ENCODE results near the gene RTL5. TPM values are rescaled to one million over a fixed set of nuclear protein-coding genes. Genes with fewer than 3 reads are reported as not detected.
A peak's percentile ranks its signal among the peaks of the same experiment; 100 is the strongest.

Gene RTL5
- total RNA-seq, 1 experiment from 2014 or later, result 2.5 TPM

GRCh38 chrX:72132456-72132855 is 741 bp upstream of the RTL5 start:
- H3K4me2 ChIP-seq (ENCODE audit: low read length), result peak overlapping the region; percentile 77
- H3K9me2 ChIP-seq (ENCODE audit: insufficient read depth), result no peaks in the 10 kb centered on the region
- peaks cover 4 to 11% of the 10 kb centered on the region in 2 experiments; a peak in 3 of 4 replicates for H3K4me1 ChIP-seq (ENCODE audit: control insufficient read depth in 1 of 2, insufficient read depth in 2 of 2, low read length in 2 of 2)
- BruUV-seq (replicated peaks), result no TSS peak
- DNase-seq (ENCODE audit: low read depth, low spot score) (no peak), ATAC-seq (no peak)
- no peak overlapping the region for H2AFZ ChIP-seq (ENCODE audit: low read depth, low read length, poor library complexity, severe bottlenecking)
- peak overlapping the region; percentile 17; the same call in 1 of the 2 replicates for H3K9ac ChIP-seq (ENCODE audit: low read length)
- H3K27me3 ChIP-seq (ENCODE audit: insufficient read depth, low read length), result no peaks in the 10 kb centered on the region
- peak overlapping the region; percentile 32 to 53 for H3K4me3 ChIP-seq (replicated peaks in 1 of 2; ENCODE audit: low read depth in 1 of 2, low read length in 2 of 2)
- no peaks in the 10 kb centered on the region for H3K36me3 ChIP-seq (ENCODE audit: control insufficient read depth in 1 of 2, insufficient read depth in 2 of 2, low read length in 2 of 2)
- H3K79me2 ChIP-seq (ENCODE audit: insufficient read depth, low read length), result no peaks in the 10 kb centered on the region
- ChIA-PET RAD21 (ENCODE audit: low non-redundant PET in 1 of 2, low total read pairs in 2 of 2, uncharacterized antibody in 2 of 2, unreplicated experiment in 2 of 2) (no interaction called here), POLR2A (interaction anchor here (0.7 kb wide), 1 partner anchor 49 kb away, joined by 3 read pairs; the partner anchor contains the start of gene PIN4), CTCF (interaction anchor here (0.7 to 1.2 kb wide), 3 partner anchors 106 to 114 kb away, joined by 3 to 6 read pairs (median 3); partner anchors contain the start of gene ERCC6L)
- no peaks in the 10 kb centered on the region for H3K9me3 ChIP-seq (ENCODE audit: control insufficient read depth in 1 of 2, insufficient read depth in 1 of 2, low read depth in 1 of 2, low read length in 2 of 2)
- intact Hi-C loops (cut with micrococcal nuclease), result no loop called here
- no peak overlapping the region for H3K27ac ChIP-seq (ENCODE audit: low read depth, low read length)
- TF ChIP-seq YY1 (IDR thresholded peaks at IDR 0.05; ENCODE audit: extremely low read depth, insufficient replicate concordance, low read depth, low read length), result no peak
- no peak for TF ChIP-seq CBX3 (IDR thresholded peaks at IDR 0.05; ENCODE audit: low read depth)
- no peak for TF ChIP-seq POLR2AphosphoS5 (IDR thresholded peaks at IDR 0.05; ENCODE audit: low read depth, low read length)
- no peak for TF ChIP-seq SRF (IDR thresholded peaks at IDR 0.05; ENCODE audit: low read depth)
- no peak for TF ChIP-seq EGR1 (IDR thresholded peaks at IDR 0.05; ENCODE audit: low read depth)
- TF ChIP-seq EZH2phosphoT487 (IDR thresholded peaks at IDR 0.05; ENCODE audit: borderline replicate concordance), result no peak
- TF ChIP-seq, protein P1, sequence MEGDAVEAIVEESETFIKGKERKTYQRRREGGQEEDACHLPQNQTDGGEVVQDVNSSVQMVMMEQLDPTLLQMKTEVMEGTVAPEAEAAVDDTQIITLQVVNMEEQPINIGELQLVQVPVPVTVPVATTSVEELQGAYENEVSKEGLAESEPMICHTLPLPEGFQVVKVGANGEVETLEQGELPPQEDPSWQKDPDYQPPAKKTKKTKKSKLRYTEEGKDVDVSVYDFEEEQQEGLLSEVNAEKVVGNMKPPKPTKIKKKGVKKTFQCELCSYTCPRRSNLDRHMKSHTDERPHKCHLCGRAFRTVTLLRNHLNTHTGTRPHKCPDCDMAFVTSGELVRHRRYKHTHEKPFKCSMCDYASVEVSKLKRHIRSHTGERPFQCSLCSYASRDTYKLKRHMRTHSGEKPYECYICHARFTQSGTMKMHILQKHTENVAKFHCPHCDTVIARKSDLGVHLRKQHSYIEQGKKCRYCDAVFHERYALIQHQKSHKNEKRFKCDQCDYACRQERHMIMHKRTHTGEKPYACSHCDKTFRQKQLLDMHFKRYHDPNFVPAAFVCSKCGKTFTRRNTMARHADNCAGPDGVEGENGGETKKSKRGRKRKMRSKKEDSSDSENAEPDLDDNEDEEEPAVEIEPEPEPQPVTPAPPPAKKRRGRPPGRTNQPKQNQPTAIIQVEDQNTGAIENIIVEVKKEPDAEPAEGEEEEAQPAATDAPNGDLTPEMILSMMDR (IDR thresholded peaks at IDR 0.05 in 2 of 3, conservative IDR thresholded peaks at IDR 0.05 in 1 of 3; ENCODE audit: borderline replicate concordance in 1 of 3, insufficient read depth in 1 of 3, low read depth in 2 of 3, low read length in 2 of 3), result no peak
- no peak for TF ChIP-seq JUND (IDR thresholded peaks at IDR 0.05)
- no peak for TF ChIP-seq SP1 (IDR thresholded peaks at IDR 0.05; ENCODE audit: low read depth)
- TF ChIP-seq MAX (IDR thresholded peaks at IDR 0.05), result no peak
- TF ChIP-seq, protein P2, sequence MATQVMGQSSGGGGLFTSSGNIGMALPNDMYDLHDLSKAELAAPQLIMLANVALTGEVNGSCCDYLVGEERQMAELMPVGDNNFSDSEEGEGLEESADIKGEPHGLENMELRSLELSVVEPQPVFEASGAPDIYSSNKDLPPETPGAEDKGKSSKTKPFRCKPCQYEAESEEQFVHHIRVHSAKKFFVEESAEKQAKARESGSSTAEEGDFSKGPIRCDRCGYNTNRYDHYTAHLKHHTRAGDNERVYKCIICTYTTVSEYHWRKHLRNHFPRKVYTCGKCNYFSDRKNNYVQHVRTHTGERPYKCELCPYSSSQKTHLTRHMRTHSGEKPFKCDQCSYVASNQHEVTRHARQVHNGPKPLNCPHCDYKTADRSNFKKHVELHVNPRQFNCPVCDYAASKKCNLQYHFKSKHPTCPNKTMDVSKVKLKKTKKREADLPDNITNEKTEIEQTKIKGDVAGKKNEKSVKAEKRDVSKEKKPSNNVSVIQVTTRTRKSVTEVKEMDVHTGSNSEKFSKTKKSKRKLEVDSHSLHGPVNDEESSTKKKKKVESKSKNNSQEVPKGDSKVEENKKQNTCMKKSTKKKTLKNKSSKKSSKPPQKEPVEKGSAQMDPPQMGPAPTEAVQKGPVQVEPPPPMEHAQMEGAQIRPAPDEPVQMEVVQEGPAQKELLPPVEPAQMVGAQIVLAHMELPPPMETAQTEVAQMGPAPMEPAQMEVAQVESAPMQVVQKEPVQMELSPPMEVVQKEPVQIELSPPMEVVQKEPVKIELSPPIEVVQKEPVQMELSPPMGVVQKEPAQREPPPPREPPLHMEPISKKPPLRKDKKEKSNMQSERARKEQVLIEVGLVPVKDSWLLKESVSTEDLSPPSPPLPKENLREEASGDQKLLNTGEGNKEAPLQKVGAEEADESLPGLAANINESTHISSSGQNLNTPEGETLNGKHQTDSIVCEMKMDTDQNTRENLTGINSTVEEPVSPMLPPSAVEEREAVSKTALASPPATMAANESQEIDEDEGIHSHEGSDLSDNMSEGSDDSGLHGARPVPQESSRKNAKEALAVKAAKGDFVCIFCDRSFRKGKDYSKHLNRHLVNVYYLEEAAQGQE (IDR thresholded peaks at IDR 0.05; ENCODE audit: low read depth), result no peak
- no peak for TF ChIP-seq CEBPB (IDR thresholded peaks at IDR 0.05; ENCODE audit: low read depth)
- TF ChIP-seq, protein P3, sequence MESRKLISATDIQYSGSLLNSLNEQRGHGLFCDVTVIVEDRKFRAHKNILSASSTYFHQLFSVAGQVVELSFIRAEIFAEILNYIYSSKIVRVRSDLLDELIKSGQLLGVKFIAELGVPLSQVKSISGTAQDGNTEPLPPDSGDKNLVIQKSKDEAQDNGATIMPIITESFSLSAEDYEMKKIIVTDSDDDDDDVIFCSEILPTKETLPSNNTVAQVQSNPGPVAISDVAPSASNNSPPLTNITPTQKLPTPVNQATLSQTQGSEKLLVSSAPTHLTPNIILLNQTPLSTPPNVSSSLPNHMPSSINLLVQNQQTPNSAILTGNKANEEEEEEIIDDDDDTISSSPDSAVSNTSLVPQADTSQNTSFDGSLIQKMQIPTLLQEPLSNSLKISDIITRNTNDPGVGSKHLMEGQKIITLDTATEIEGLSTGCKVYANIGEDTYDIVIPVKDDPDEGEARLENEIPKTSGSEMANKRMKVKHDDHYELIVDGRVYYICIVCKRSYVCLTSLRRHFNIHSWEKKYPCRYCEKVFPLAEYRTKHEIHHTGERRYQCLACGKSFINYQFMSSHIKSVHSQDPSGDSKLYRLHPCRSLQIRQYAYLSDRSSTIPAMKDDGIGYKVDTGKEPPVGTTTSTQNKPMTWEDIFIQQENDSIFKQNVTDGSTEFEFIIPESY (IDR thresholded peaks at IDR 0.05; ENCODE audit: extremely low read depth, insufficient replicate concordance, low read length), result no peak
- TF ChIP-seq, protein P4, sequence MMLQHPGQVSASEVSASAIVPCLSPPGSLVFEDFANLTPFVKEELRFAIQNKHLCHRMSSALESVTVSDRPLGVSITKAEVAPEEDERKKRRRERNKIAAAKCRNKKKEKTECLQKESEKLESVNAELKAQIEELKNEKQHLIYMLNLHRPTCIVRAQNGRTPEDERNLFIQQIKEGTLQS (IDR thresholded peaks at IDR 0.05), result no peak
- no peak for TF ChIP-seq ELF1 (IDR thresholded peaks at IDR 0.05; ENCODE audit: borderline replicate concordance, low read depth)
- TF ChIP-seq RAD21 (IDR thresholded peaks at IDR 0.05; ENCODE audit: low read depth), result no peak
- TF ChIP-seq ZNF274 (IDR thresholded peaks at IDR 0.05; ENCODE audit: low read depth, low read length), result no peak
- no peak for TF ChIP-seq FOSL1 (IDR thresholded peaks at IDR 0.05; ENCODE audit: low read depth)
- no peak for TF ChIP-seq POLR2A (IDR thresholded peaks at IDR 0.05; ENCODE audit: borderline replicate concordance, extremely low read depth, insufficient read depth, insufficient read length)
- no peaks in the 10 kb centered on the region for H4K20me1 ChIP-seq (ENCODE audit: insufficient read depth)

Data from HCT116 (cell line).